Peyer's patch (tissue), 4 donors: ENCODE results near the gene SRPK3.

ENCODE experiments used
- CTCF ChIP-seq, 6 experiments: fragments of 450-650 bp in 4 of 6; fragments of 200-600 bp in 2 of 6; sonication (generic) in 1 of 6; IDR thresholded peaks; one replicate each; pipeline ENCODE4 v1.5.1; 2017 to 2019; ENCODE audit warnings: antibody characterized with exemption in 6 of 6, mild to moderate bottlenecking in 3 of 6, moderate library complexity in 1 of 6
- POLR2A ChIP-seq, 2 donors: fragments of 450-650 bp; IDR thresholded peaks; one replicate each; pipeline ENCODE4 v1.5.1; 2017; ENCODE audit warnings: antibody characterized with exemption in 2 of 2, mild to moderate bottlenecking in 2 of 2, moderate library complexity in 2 of 2

- TF ChIP-seq CTCF (IDR thresholded peaks at IDR 0.05) (no peak), POLR2A (IDR thresholded peaks at IDR 0.05) (no peak)
Observed at GRCh38 chrX:153733651-153734240, 47.1 kb upstream of the SRPK3 start.
